ENCODE data around the gene USP5. TPM values are rescaled to one million over a fixed set of nuclear protein-coding genes. Genes with fewer than 3 reads are reported as not detected.
A peak's percentile ranks its signal among the peaks of the same experiment; 100 is the strongest.

USP5 gene
- total RNA-seq, 1 experiment from 2014 or later, result 158 TPM

DNA sequence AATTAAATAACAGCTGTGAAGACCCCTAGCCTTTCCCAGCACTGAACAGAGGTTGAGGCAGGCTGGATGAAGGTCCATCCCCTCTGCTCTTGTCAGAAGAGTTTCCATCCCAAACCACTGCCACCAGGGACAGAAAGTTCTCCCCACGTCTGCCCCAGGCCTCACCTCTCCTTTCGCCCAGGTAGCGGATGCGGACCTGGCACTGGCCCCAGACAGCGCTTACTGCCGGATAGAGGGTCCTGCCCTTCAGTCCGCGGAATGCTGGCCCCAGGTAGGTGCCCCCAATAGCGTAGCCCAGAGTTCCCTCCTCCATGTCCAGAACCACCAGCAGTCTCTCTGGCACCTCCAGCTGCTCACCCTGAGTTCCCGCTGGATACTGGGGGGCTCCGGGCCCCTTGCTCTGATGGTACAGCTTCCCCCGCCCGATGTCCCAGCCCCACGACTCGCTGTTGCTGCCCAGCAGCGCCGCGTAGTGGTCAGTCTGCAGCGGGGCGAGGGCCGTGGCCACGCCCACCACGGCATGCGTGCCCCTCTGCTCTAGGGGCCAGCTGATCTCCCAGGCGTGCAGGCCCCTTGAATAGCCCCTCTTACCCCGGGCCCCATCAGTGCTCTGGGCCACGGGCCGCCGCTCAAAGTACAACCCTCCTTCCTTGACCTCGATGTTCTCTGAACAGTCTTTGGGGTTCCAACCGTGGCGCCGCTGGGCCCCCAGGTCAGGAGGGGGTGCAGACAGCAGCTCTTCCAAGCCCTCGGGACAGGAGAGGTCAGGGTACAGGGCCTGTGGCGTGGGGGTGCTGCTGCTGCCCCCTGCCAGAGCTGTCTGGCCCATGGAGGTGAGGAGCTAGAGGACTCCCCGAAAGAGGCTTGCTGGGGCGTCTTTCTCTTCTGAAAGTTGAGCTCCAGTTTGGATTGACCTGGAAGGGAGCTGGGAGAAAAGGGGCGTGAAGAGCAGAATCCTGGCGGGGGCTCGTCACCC lies 20.4 kb downstream of the USP5 start (continued):
- TF ChIP-seq, protein P1, sequence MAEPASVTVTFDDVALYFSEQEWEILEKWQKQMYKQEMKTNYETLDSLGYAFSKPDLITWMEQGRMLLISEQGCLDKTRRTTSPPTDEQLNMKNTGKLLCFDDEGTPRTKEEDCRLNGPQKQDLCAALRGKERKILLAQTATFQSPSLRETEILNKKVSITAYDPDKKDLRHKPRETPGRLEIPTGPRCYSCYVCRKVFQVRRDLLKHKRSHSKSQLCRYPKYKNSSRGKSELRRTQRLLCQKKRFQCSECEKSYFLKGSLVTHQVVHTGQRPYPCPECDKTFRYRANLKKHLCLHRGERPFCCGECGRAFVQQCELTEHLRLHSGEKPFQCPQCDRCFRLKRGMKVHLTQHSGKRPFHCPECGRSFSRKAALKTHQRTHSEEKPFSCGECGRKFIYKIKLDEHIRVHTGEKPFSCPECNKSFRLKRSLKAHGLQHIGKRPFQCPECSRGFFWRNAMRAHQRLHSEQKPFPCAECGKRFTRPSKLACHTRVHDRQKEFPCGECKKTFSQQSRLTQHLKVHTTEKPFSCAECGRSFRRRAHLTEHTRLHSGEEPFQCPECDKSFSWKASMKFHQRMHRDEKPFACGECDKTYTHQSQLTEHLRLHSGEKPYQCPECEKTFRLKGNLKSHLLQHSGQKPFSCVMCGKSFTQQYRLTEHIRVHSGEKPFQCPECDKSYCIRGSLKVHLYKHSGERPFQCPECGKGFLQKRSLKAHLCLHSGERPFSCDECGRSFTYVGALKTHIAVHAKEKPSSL (CRISPR knock-in tag; conservative IDR thresholded peaks at IDR 0.05), result no peak; the same call in 1 of the 2 replicates
- TF ChIP-seq, protein P2, sequence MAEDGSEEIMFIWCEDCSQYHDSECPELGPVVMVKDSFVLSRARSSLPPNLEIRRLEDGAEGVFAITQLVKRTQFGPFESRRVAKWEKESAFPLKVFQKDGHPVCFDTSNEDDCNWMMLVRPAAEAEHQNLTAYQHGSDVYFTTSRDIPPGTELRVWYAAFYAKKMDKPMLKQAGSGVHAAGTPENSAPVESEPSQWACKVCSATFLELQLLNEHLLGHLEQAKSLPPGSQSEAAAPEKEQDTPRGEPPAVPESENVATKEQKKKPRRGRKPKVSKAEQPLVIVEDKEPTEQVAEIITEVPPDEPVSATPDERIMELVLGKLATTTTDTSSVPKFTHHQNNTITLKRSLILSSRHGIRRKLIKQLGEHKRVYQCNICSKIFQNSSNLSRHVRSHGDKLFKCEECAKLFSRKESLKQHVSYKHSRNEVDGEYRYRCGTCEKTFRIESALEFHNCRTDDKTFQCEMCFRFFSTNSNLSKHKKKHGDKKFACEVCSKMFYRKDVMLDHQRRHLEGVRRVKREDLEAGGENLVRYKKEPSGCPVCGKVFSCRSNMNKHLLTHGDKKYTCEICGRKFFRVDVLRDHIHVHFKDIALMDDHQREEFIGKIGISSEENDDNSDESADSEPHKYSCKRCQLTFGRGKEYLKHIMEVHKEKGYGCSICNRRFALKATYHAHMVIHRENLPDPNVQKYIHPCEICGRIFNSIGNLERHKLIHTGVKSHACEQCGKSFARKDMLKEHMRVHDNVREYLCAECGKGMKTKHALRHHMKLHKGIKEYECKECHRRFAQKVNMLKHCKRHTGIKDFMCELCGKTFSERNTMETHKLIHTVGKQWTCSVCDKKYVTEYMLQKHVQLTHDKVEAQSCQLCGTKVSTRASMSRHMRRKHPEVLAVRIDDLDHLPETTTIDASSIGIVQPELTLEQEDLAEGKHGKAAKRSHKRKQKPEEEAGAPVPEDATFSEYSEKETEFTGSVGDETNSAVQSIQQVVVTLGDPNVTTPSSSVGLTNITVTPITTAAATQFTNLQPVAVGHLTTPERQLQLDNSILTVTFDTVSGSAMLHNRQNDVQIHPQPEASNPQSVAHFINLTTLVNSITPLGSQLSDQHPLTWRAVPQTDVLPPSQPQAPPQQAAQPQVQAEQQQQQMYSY (CRISPR knock-in tag; IDR thresholded peaks at IDR 0.05), result no peak; the same call in 1 of the 2 replicates
- peak; percentile 40; the same call in 1 of the 2 replicates for TF ChIP-seq NFE2L1 (CRISPR knock-in tag; IDR thresholded peaks at IDR 0.05)

DNA sequence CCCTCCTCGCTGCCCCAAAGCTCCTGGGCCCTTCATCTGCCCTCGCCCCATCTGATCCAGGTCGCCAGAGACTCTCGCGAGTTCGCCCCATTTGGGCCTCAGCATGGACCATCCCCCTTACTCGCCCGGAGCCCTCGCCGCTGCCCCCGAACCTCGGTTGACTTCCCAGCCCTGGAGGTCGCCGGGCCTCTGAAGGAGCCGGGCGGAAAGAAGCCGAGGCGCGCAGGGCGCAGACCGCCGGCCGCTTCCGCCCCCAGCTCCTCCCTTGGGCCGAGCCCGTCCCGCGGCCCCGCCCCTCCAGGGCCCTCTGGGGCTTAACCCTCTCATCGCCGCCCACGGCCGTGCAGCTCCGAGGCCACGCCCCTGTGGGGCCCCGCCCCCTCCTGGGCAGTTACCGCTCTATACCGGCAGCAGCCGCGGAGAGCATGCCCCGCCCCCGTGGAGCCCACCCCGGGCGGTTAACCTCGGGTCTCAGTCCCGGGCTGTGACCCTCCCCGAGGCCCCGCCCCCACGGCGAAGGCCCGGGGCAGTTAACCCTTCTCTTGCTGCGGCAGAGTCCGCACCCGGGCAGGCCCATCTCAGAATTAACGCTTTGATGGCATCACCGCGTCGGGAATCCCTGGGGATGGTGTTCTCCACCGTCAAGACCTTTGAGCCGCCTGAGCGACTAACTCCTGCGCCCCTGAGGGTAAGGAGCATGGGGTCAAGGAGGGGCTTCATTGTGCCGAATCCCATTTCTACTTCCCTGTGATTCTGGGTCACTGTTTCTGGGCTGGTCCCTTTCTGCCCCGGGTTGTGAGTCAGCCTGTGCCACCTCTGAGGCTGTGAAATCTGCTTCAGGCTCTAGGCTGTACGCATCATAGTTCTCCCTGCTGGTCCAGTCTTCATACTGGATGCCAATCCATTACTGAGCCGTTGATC lies 21.4 kb downstream of the USP5 start, which contains the start of gene SPSB2:
Gene SPSB2, minus strand, starts transcription at position 210 of the 921 bp plus-strand sequence. CDS start 402 bp downstream, outside the sequence.
- ATAC-seq (peak; percentile 75), DNase-seq (ENCODE audit: low spot score) (peak; percentile 100)
- CTCF ChIA-PET, result interaction anchor here (0.6 to 8.5 kb wide), 50 partner anchors 9 to 576 kb away, joined by 3 to 181 read pairs (median 6); partner anchors contain the start of genes C12orf57, C1RL, CDCA3 and COPS7A
- POLR2A ChIA-PET, result interaction anchor here (0.6 to 3.3 kb wide), 22 partner anchors 9 to 253 kb away, joined by 3 to 38 read pairs (median 5); partner anchors contain the start of genes C12orf57, CDCA3, COPS7A and LRRC23
- Mint-ChIP-seq H3K27ac (peak within 1 kb of the TSS; percentile 96), H3K4me3 (peak within 1 kb of the TSS; percentile 89), H3K4me1 (peaks cover 44% of the 10 kb centered on the region), H3K27me3 (ENCODE audit: low read depth) (no peaks in the 10 kb centered on the region), H3K36me3 (peaks cover 42% of the 10 kb centered on the region), H3K9me3 (no peaks in the 10 kb centered on the region)
- TF ChIP-seq, protein P3, sequence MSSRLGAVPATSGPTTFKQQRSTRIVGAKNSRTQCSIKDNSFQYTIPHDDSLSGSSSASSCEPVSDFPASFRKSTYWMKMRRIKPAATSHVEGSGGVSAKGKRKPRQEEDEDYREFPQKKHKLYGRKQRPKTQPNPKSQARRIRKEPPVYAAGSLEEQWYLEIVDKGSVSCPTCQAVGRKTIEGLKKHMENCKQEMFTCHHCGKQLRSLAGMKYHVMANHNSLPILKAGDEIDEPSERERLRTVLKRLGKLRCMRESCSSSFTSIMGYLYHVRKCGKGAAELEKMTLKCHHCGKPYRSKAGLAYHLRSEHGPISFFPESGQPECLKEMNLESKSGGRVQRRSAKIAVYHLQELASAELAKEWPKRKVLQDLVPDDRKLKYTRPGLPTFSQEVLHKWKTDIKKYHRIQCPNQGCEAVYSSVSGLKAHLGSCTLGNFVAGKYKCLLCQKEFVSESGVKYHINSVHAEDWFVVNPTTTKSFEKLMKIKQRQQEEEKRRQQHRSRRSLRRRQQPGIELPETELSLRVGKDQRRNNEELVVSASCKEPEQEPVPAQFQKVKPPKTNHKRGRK (CRISPR knock-in tag; IDR thresholded peaks at IDR 0.05; ENCODE audit: borderline replicate concordance), result no peak
- peak; percentile 56; the same call in 1 of the 2 replicates for TF ChIP-seq CREM (CRISPR knock-in tag; IDR thresholded peaks at IDR 0.05)
- TF ChIP-seq SOX15 (CRISPR knock-in tag; IDR thresholded peaks at IDR 0.05), result no peak
- TF ChIP-seq, protein P4, sequence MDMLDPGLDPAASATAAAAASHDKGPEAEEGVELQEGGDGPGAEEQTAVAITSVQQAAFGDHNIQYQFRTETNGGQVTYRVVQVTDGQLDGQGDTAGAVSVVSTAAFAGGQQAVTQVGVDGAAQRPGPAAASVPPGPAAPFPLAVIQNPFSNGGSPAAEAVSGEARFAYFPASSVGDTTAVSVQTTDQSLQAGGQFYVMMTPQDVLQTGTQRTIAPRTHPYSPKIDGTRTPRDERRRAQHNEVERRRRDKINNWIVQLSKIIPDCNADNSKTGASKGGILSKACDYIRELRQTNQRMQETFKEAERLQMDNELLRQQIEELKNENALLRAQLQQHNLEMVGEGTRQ (CRISPR knock-in tag; IDR thresholded peaks at IDR 0.05), result peak; percentile 39; the same call in 1 of the 2 replicates
- TF ChIP-seq FOXJ3 (CRISPR knock-in tag; IDR thresholded peaks at IDR 0.05; ENCODE audit: borderline replicate concordance), result no peak
- TF ChIP-seq ZBTB21 (CRISPR knock-in tag; IDR thresholded peaks at IDR 0.05; ENCODE audit: borderline replicate concordance), result no peak
- TF ChIP-seq GRHL2 (CRISPR knock-in tag; IDR thresholded peaks at IDR 0.05; ENCODE audit: insufficient replicate concordance, severe bottlenecking), result no peak
- no peak for TF ChIP-seq TCF7 (CRISPR knock-in tag; IDR thresholded peaks at IDR 0.05; ENCODE audit: low read depth)
- no peak for TF ChIP-seq ZNF396 (CRISPR knock-in tag; IDR thresholded peaks at IDR 0.05; ENCODE audit: borderline replicate concordance)
- TF ChIP-seq, protein P5, sequence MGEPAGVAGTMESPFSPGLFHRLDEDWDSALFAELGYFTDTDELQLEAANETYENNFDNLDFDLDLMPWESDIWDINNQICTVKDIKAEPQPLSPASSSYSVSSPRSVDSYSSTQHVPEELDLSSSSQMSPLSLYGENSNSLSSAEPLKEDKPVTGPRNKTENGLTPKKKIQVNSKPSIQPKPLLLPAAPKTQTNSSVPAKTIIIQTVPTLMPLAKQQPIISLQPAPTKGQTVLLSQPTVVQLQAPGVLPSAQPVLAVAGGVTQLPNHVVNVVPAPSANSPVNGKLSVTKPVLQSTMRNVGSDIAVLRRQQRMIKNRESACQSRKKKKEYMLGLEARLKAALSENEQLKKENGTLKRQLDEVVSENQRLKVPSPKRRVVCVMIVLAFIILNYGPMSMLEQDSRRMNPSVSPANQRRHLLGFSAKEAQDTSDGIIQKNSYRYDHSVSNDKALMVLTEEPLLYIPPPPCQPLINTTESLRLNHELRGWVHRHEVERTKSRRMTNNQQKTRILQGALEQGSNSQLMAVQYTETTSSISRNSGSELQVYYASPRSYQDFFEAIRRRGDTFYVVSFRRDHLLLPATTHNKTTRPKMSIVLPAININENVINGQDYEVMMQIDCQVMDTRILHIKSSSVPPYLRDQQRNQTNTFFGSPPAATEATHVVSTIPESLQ (CRISPR knock-in tag; IDR thresholded peaks at IDR 0.05), result no peak
- TF ChIP-seq, protein P6, sequence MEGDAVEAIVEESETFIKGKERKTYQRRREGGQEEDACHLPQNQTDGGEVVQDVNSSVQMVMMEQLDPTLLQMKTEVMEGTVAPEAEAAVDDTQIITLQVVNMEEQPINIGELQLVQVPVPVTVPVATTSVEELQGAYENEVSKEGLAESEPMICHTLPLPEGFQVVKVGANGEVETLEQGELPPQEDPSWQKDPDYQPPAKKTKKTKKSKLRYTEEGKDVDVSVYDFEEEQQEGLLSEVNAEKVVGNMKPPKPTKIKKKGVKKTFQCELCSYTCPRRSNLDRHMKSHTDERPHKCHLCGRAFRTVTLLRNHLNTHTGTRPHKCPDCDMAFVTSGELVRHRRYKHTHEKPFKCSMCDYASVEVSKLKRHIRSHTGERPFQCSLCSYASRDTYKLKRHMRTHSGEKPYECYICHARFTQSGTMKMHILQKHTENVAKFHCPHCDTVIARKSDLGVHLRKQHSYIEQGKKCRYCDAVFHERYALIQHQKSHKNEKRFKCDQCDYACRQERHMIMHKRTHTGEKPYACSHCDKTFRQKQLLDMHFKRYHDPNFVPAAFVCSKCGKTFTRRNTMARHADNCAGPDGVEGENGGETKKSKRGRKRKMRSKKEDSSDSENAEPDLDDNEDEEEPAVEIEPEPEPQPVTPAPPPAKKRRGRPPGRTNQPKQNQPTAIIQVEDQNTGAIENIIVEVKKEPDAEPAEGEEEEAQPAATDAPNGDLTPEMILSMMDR (IDR thresholded peaks at IDR 0.05), result no peak
- no peak for TF ChIP-seq ZNF416 (CRISPR knock-in tag; IDR thresholded peaks at IDR 0.05)
- no peak for TF ChIP-seq ZNF317 (CRISPR knock-in tag; IDR thresholded peaks at IDR 0.05; ENCODE audit: borderline replicate concordance, low read depth)
- TF ChIP-seq, protein P7, sequence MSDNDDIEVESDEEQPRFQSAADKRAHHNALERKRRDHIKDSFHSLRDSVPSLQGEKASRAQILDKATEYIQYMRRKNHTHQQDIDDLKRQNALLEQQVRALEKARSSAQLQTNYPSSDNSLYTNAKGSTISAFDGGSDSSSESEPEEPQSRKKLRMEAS (CRISPR knock-in tag; IDR thresholded peaks at IDR 0.05), result peak; percentile 69; the same call in 1 of the 2 replicates
- no peak for TF ChIP-seq ESRRA (CRISPR knock-in tag; IDR thresholded peaks at IDR 0.05; ENCODE audit: borderline replicate concordance)

Measured in WTC11 (cell line).